H9 (cell line): ENCODE measurements around the gene ATP1B2. TPM values are rescaled to one million over a fixed set of nuclear protein-coding genes. Genes with fewer than 3 reads are reported as not detected.

ENCODE experiments used
- DNase-seq: peaks from one replicate; pipeline ENCODE4 v3.0.0-alpha.2; 2017
- H2AFZ ChIP-seq: one replicate; pipeline ENCODE4 v1.6.1; 2013; ENCODE audit warnings: mild to moderate bottlenecking, low read length, control low read depth, moderate library complexity
- H2AK5ac ChIP-seq: 2 replicates; pipeline ENCODE4 v1.6.1; 2013; ENCODE audit warnings: low read length, control low read depth, mixed read lengths; ENCODE audit not compliant: insufficient read length
- H2BK120ac ChIP-seq: one replicate; pipeline ENCODE4 v1.6.1; 2013; ENCODE audit warnings: low read depth, mild to moderate bottlenecking, low read length, control low read depth, inconsistent platforms; ENCODE audit not compliant: poor library complexity, severe bottlenecking
- H2BK12ac ChIP-seq: 2 replicates; pipeline ENCODE4 v1.6.1; 2013; ENCODE audit warnings: low read length, control low read depth, mixed read lengths, low read depth; ENCODE audit not compliant: insufficient read length
- H2BK15ac ChIP-seq: 2 replicates; pipeline ENCODE4 v1.6.1; 2013; ENCODE audit warnings: low read depth, low read length, control low read depth
- H2BK20ac ChIP-seq: one replicate; pipeline ENCODE4 v1.6.1; 2013; ENCODE audit warnings: low read depth, mild to moderate bottlenecking, low read length, control low read depth, inconsistent platforms; ENCODE audit not compliant: poor library complexity, severe bottlenecking
- H2BK5ac ChIP-seq: 2 replicates; pipeline ENCODE4 v1.6.1; 2013; ENCODE audit warnings: low read length, control low read depth, mixed read lengths; ENCODE audit not compliant: insufficient read length
- H3K14ac ChIP-seq: 2 replicates; pipeline ENCODE4 v1.6.1; 2013; ENCODE audit warnings: low read length, control low read depth; ENCODE audit not compliant: insufficient read depth
- H3K18ac ChIP-seq: 2 replicates; pipeline ENCODE4 v1.6.1; 2013; ENCODE audit warnings: low read depth, mild to moderate bottlenecking, mixed read lengths, low read length, control low read depth; ENCODE audit not compliant: insufficient read length
- H3K23ac ChIP-seq: 2 replicates; pipeline ENCODE4 v1.6.1; 2013; ENCODE audit warnings: low read length, control low read depth, mixed read lengths, low read depth; ENCODE audit not compliant: insufficient read length
- H3K23me2 ChIP-seq: 2 replicates; pipeline ENCODE4 v1.6.1; 2013; ENCODE audit warnings: low read depth, mild to moderate bottlenecking, mixed read lengths, low read length, control low read depth; ENCODE audit not compliant: insufficient read length, poor library complexity, severe bottlenecking
- H3K27ac ChIP-seq: 2 replicates; pipeline ENCODE4 v1.5.1; 2013; ENCODE audit warnings: low read length, control low read depth, mixed read lengths, low read depth; ENCODE audit not compliant: insufficient read length
- H3K27me3 ChIP-seq: 2 replicates; pipeline ENCODE4 v1.6.1; 2013; ENCODE audit warnings: low read length, control low read depth, inconsistent platforms; ENCODE audit not compliant: insufficient read depth
- H3K4ac ChIP-seq: 2 replicates; pipeline ENCODE4 v1.6.1; 2013; ENCODE audit warnings: low read depth, mild to moderate bottlenecking, control low read depth, inconsistent platforms, low read length, moderate library complexity
- H3K4me1 ChIP-seq: 2 replicates; pipeline ENCODE4 v1.6.1; 2013; ENCODE audit warnings: low read length, control low read depth, inconsistent platforms; ENCODE audit not compliant: insufficient read depth
- H3K4me2 ChIP-seq: 2 replicates; pipeline ENCODE4 v1.6.1; 2013; ENCODE audit warnings: low read length, control low read depth, mixed read lengths; ENCODE audit not compliant: insufficient read length, insufficient read depth
- H3K56ac ChIP-seq: 2 replicates; pipeline ENCODE4 v1.6.1; 2013; ENCODE audit warnings: low read depth, mild to moderate bottlenecking, mixed read lengths, low read length, control low read depth; ENCODE audit not compliant: insufficient read length
- H3K79me1 ChIP-seq: 2 replicates; pipeline ENCODE4 v1.6.1; 2013; ENCODE audit warnings: low read depth, mild to moderate bottlenecking, moderate library complexity, low read length, control low read depth, inconsistent platforms; ENCODE audit not compliant: insufficient read depth, poor library complexity, severe bottlenecking
- H3K79me2 ChIP-seq: 2 replicates; pipeline ENCODE4 v1.6.1; 2013; ENCODE audit warnings: low read length, control low read depth, inconsistent platforms; ENCODE audit not compliant: insufficient read depth
- H3K9ac ChIP-seq: 2 replicates; pipeline ENCODE4 v1.6.1; 2013; ENCODE audit warnings: low read length, control low read depth, mixed read lengths; ENCODE audit not compliant: insufficient read length; ENCODE audit errors: extremely low read depth
- H3K9me3 ChIP-seq: one replicate; pipeline ENCODE4 v1.6.1; 2013; ENCODE audit warnings: low read depth, low read length, inconsistent platforms; ENCODE audit not compliant: control insufficient read depth
- H3T11ph ChIP-seq: one replicate; pipeline ENCODE4 v1.6.1; 2013; ENCODE audit warnings: mild to moderate bottlenecking, low read length, control low read depth, inconsistent platforms
- H4K20me1 ChIP-seq: one replicate; pipeline ENCODE4 v1.6.1; 2013; ENCODE audit not compliant: control insufficient read depth, insufficient read length, insufficient read depth
- H4K5ac ChIP-seq: 2 replicates; pipeline ENCODE4 v1.6.1; 2013; ENCODE audit warnings: low read depth, mild to moderate bottlenecking, mixed read lengths, low read length, control low read depth; ENCODE audit not compliant: insufficient read length
- H4K8ac ChIP-seq: replicated peaks from 2 replicates; pipeline ENCODE4 v1.6.1; 2013; ENCODE audit warnings: low read length, control low read depth, mixed read lengths, low read depth; ENCODE audit not compliant: insufficient read length
- H4K91ac ChIP-seq: 2 replicates; pipeline ENCODE4 v1.6.1; 2013; ENCODE audit warnings: low read depth, mild to moderate bottlenecking, moderate library complexity, mixed read lengths, low read length, control low read depth; ENCODE audit not compliant: insufficient read length
- H3K27ac Mint-ChIP-seq, 3 experiments: 2 replicates in 2 of 3; 3 replicates in 1 of 3; pipeline ENCODE4 v1.8.0; 2020 to 2021; ENCODE audit warnings: mixed read lengths in 3 of 3, mild to moderate bottlenecking in 1 of 3, moderate library complexity in 1 of 3
- H3K27me3 Mint-ChIP-seq: 2 replicates; pipeline ENCODE4 v1.8.0; 2021; ENCODE audit warnings: low read depth, mild to moderate bottlenecking, moderate library complexity, mixed read lengths
- H3K36me3 Mint-ChIP-seq, 3 experiments: 2 replicates in 2 of 3; 3 replicates in 1 of 3; pipeline ENCODE4 v1.8.0; 2020 to 2021; ENCODE audit warnings: low read depth in 3 of 3, mixed read lengths in 3 of 3; ENCODE audit not compliant: insufficient read depth in 1 of 3
- H3K4me1 Mint-ChIP-seq, 2 experiments: 2 replicates each; pipeline ENCODE4 v1.8.0; 2020; ENCODE audit warnings: mixed read lengths in 2 of 2
- H3K4me3 Mint-ChIP-seq, 2 experiments: 2 replicates in 1 of 2; 3 replicates in 1 of 2; pipeline ENCODE4 v1.8.0; 2020 to 2021; ENCODE audit warnings: mild to moderate bottlenecking in 2 of 2, mixed read lengths in 2 of 2, moderate library complexity in 1 of 2
- H3K9me3 Mint-ChIP-seq, 2 experiments: 2 replicates in 1 of 2; 3 replicates in 1 of 2; pipeline ENCODE4 v1.8.0; 2020; ENCODE audit warnings: mild to moderate bottlenecking in 2 of 2, mixed read lengths in 2 of 2, moderate library complexity in 1 of 2
- WGBS: extraction: QIAGEN DNeasy Blood & Tissue Kit; methylation state at CpG from one replicate; pipeline ENCODE4 v1.1.7; 2013; ENCODE audit warnings: missing lambda C conversion rate, low lambda C conversion rate, mixed read lengths; ENCODE audit not compliant: insufficient read length; ENCODE audit errors: extremely low coverage; 5-methylcytosine and 5-hydroxymethylcytosine counted together
- total RNA-seq: library from RNA; stranded (reverse); gene quantifications from 2 replicates; pipeline ENCODE4 v1.2.1, GENCODE V29; 2021
- TF ChIP-seq, protein P1 (sequence below): fragments of 200-600 bp; sonication (generic); conservative IDR thresholded peaks from 3 replicates; pipeline ENCODE4 v1.8.0; 2021; ENCODE audit warnings: antibody characterized with exemption, mild to moderate bottlenecking

ATP1B2 gene
- total RNA-seq, 1 experiment from 2014 or later = 16.2 TPM

DNA sequence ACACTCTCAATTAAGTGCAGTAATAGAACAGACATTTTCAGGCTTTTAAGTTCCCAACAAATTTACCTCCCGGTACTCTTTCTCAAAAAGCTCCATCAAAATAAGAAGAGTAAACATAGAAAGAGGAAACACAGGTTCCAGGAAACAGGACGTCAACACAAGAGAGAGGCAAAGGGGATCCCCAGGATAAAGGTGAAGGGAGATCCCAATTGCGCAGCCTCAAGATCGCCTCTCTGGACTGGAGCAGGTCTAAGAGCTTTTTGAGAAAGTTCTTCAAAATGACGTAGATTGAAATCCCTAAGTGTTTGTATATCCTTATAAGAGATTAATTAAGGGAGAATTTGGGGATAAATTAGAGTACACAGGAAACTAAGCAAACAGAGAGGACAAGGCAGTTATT is 32.1 kb upstream of the ATP1B2 start:
- no peak overlapping the region for H2AFZ ChIP-seq
- H3K36me3 Mint-ChIP-seq = no peaks in the 10 kb centered on the region
- H2AK5ac ChIP-seq = no peak overlapping the region
- H3T11ph ChIP-seq = no peak overlapping the region
- no peak overlapping the region for H2BK20ac ChIP-seq
- H4K91ac ChIP-seq = no peak overlapping the region
- H3K27me3 Mint-ChIP-seq = no peaks in the 10 kb centered on the region
- H3K79me1 ChIP-seq = no peaks in the 10 kb centered on the region
- no peak overlapping the region; a peak in 1 of 5 replicates for H3K4me3 Mint-ChIP-seq
- H2BK120ac ChIP-seq = no peak overlapping the region
- H2BK12ac ChIP-seq = no peak overlapping the region
- no peak overlapping the region for H3K27ac Mint-ChIP-seq
- H3K79me2 ChIP-seq = peaks cover 4% of the 10 kb centered on the region; the same call in 1 of the 2 replicates
- no CpG with 5 or more reads among the region's 5 CpGs for WGBS
- no peak overlapping the region for H3K4me2 ChIP-seq
- no peak overlapping the region for H3K23ac ChIP-seq
- H4K8ac ChIP-seq = no peak overlapping the region
- no peaks in the 10 kb centered on the region for H3K27me3 ChIP-seq
- TF ChIP-seq, protein P1, sequence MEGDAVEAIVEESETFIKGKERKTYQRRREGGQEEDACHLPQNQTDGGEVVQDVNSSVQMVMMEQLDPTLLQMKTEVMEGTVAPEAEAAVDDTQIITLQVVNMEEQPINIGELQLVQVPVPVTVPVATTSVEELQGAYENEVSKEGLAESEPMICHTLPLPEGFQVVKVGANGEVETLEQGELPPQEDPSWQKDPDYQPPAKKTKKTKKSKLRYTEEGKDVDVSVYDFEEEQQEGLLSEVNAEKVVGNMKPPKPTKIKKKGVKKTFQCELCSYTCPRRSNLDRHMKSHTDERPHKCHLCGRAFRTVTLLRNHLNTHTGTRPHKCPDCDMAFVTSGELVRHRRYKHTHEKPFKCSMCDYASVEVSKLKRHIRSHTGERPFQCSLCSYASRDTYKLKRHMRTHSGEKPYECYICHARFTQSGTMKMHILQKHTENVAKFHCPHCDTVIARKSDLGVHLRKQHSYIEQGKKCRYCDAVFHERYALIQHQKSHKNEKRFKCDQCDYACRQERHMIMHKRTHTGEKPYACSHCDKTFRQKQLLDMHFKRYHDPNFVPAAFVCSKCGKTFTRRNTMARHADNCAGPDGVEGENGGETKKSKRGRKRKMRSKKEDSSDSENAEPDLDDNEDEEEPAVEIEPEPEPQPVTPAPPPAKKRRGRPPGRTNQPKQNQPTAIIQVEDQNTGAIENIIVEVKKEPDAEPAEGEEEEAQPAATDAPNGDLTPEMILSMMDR = no peak
- no peak overlapping the region for H3K4ac ChIP-seq
- no peaks in the 10 kb centered on the region for H4K20me1 ChIP-seq
- no peak overlapping the region for H3K18ac ChIP-seq
- H3K9ac ChIP-seq = no peak overlapping the region
- no peak overlapping the region for H2BK5ac ChIP-seq
- no peak for DNase-seq
- no peak overlapping the region for H4K5ac ChIP-seq
- no peak overlapping the region for H3K14ac ChIP-seq
- no peak overlapping the region for H2BK15ac ChIP-seq
- peaks cover 5% of the 10 kb centered on the region for H3K23me2 ChIP-seq
- no peak overlapping the region for H3K27ac ChIP-seq
- H3K9me3 ChIP-seq = no peaks in the 10 kb centered on the region
- H3K9me3 Mint-ChIP-seq = no peaks in the 10 kb centered on the region
- H3K4me1 Mint-ChIP-seq = peaks cover 3 to 4% of the 10 kb centered on the region in 2 experiments
- H3K56ac ChIP-seq = no peak overlapping the region
- H3K4me1 ChIP-seq = no peaks in the 10 kb centered on the region; the same call in 1 of the 2 replicates
